ENCODE measurements around the gene CYSTM1.

DNA sequence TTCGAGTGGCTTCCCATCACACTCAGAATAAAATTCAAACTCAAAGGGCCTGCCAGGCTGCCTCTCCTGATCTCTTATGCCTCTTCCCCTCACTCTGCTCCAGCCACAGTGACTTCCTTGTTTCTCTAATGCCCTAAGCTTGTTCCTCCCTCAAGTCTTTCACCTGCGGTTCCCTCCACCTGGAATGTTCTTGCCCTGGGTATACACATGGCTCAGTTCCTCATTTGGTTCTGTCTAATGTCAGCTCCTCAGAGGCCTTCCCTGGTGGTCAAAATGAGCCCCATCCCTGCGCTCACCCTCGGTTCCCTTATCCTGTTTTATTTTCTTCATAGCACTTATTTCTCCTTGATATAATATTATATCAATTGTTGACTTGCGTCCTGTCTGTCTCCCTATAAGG, 12.7 kb upstream of the CYSTM1 start:
- no peak for TF ChIP-seq ZNF121 (tag by site-specific recombination; IDR thresholded peaks at IDR 0.05)
- no peak for TF ChIP-seq ZBTB20 (tag by site-specific recombination; IDR thresholded peaks at IDR 0.05)
- TF ChIP-seq, protein P1, sequence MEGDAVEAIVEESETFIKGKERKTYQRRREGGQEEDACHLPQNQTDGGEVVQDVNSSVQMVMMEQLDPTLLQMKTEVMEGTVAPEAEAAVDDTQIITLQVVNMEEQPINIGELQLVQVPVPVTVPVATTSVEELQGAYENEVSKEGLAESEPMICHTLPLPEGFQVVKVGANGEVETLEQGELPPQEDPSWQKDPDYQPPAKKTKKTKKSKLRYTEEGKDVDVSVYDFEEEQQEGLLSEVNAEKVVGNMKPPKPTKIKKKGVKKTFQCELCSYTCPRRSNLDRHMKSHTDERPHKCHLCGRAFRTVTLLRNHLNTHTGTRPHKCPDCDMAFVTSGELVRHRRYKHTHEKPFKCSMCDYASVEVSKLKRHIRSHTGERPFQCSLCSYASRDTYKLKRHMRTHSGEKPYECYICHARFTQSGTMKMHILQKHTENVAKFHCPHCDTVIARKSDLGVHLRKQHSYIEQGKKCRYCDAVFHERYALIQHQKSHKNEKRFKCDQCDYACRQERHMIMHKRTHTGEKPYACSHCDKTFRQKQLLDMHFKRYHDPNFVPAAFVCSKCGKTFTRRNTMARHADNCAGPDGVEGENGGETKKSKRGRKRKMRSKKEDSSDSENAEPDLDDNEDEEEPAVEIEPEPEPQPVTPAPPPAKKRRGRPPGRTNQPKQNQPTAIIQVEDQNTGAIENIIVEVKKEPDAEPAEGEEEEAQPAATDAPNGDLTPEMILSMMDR (tag by site-specific recombination; IDR thresholded peaks at IDR 0.05) = no peak
- TF ChIP-seq ZNF792 (tag by site-specific recombination; IDR thresholded peaks at IDR 0.05) = no peak
- TF ChIP-seq, protein P2, sequence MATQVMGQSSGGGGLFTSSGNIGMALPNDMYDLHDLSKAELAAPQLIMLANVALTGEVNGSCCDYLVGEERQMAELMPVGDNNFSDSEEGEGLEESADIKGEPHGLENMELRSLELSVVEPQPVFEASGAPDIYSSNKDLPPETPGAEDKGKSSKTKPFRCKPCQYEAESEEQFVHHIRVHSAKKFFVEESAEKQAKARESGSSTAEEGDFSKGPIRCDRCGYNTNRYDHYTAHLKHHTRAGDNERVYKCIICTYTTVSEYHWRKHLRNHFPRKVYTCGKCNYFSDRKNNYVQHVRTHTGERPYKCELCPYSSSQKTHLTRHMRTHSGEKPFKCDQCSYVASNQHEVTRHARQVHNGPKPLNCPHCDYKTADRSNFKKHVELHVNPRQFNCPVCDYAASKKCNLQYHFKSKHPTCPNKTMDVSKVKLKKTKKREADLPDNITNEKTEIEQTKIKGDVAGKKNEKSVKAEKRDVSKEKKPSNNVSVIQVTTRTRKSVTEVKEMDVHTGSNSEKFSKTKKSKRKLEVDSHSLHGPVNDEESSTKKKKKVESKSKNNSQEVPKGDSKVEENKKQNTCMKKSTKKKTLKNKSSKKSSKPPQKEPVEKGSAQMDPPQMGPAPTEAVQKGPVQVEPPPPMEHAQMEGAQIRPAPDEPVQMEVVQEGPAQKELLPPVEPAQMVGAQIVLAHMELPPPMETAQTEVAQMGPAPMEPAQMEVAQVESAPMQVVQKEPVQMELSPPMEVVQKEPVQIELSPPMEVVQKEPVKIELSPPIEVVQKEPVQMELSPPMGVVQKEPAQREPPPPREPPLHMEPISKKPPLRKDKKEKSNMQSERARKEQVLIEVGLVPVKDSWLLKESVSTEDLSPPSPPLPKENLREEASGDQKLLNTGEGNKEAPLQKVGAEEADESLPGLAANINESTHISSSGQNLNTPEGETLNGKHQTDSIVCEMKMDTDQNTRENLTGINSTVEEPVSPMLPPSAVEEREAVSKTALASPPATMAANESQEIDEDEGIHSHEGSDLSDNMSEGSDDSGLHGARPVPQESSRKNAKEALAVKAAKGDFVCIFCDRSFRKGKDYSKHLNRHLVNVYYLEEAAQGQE (tag by site-specific recombination; IDR thresholded peaks at IDR 0.05) = no peak
